GM19438 (cell line): ENCODE results near the gene RYR1.
"Not testable (repeated sequence)": the region's sequence is repeated elsewhere in the genome, so short reads cannot be mapped to it uniquely, and the experiment has no call there.

Experiments
- ATAC-seq: cut with Tn5 transposase; IDR thresholded peaks from one replicate; pipeline ENCODE4 v1.9.1; 2021; ENCODE audit warnings: low read depth; ENCODE audit not compliant: unreplicated experiment

Gene RYR1

GRCh38 chr19:38596057-38596981, 162.8 kb downstream of the RYR1 start:
- ATAC-seq, result no peak

- ATAC-seq, result no peak
These were observed 163.6 kb downstream of the RYR1 start for GRCh38 chr19:38597075-38597474.

- ATAC-seq, result no peak
These were observed 166.2 kb downstream of the RYR1 start for GRCh38 chr19:38599722-38600121.

GRCh38 chr19:38602856-38603255, 169.4 kb downstream of the RYR1 start:
- not testable (repeated sequence) for ATAC-seq

- ATAC-seq, result no peak
These were observed 172.6 kb downstream of the RYR1 start for GRCh38 chr19:38606131-38606530.

- no peak for ATAC-seq
These were observed 180.8 kb downstream of the RYR1 start for GRCh38 chr19:38614289-38614688.

- ATAC-seq, result no peak
These were observed 181.6 kb downstream of the RYR1 start for GRCh38 chr19:38615007-38615581.

- no peak for ATAC-seq
These were observed 182.8 kb downstream of the RYR1 start for GRCh38 chr19:38616265-38616664.

- no peak for ATAC-seq
These were observed 183.8 kb downstream of the RYR1 start for GRCh38 chr19:38617283-38617763.

GRCh38 chr19:38617764-38618589, 184.5 kb downstream of the RYR1 start, which contains the start of gene MAP4K1:
MAP4K1 (minus strand) TSS chr19:38617953; CDS start chr19:38617895, 58 bp downstream.
- peak; percentile 60 for ATAC-seq

- peak; percentile 55 for ATAC-seq
These were observed 185.3 kb downstream of the RYR1 start, which contains the start of gene EIF3K for GRCh38 chr19:38618590-38619360. EIF3K (plus strand) TSS chr19:38619188; CDS start chr19:38619269, 81 bp downstream.

- no peak for ATAC-seq
These were observed 186.1 kb downstream of the RYR1 start for GRCh38 chr19:38619361-38620174.

- no peak for ATAC-seq
These were observed 191.3 kb downstream of the RYR1 start for GRCh38 chr19:38624822-38625221.

GRCh38 chr19:38626401-38626800, 192.9 kb downstream of the RYR1 start:
- ATAC-seq, result no peak

- no peak for ATAC-seq
These were observed 196.1 kb downstream of the RYR1 start for GRCh38 chr19:38629568-38629967.

GRCh38 chr19:38631301-38631700, 197.8 kb downstream of the RYR1 start:
- not testable (repeated sequence) for ATAC-seq

GRCh38 chr19:38631811-38632475, 198.5 kb downstream of the RYR1 start:
- not testable (repeated sequence) for ATAC-seq

- ATAC-seq, result no peak
These were observed 199.2 kb downstream of the RYR1 start for GRCh38 chr19:38632476-38633213.
